T-helper 2 cell treated with Interferon-gamma antibody and Interleukin-4, amounts not matched to agents 5 μg/mL and 100 μg/mL, for 36 hours (primary cell): ENCODE results near the gene SBNO2.

Experiments
- DNase-seq: peaks from one replicate; pipeline ENCODE4 v3.0.0; 2021; ENCODE audit warnings: low spot score
- H3K27ac Mint-ChIP-seq: one replicate; pipeline ENCODE4 v1.8.0; 2021; ENCODE audit warnings: mild to moderate bottlenecking, mixed read lengths
- H3K27me3 Mint-ChIP-seq: one replicate; pipeline ENCODE4 v1.8.0; 2021; ENCODE audit warnings: low read depth, mixed read lengths
- H3K36me3 Mint-ChIP-seq: one replicate; pipeline ENCODE4 v1.8.0; 2021; ENCODE audit warnings: low read depth, mixed read lengths
- H3K4me1 Mint-ChIP-seq: one replicate; pipeline ENCODE4 v1.8.0; 2021; ENCODE audit warnings: low read depth, mixed read lengths
- H3K4me3 Mint-ChIP-seq: one replicate; pipeline ENCODE4 v1.8.0; 2022; ENCODE audit warnings: mild to moderate bottlenecking, moderate library complexity, mixed read lengths
- H3K9me3 Mint-ChIP-seq: one replicate; pipeline ENCODE4 v1.8.0; 2021; ENCODE audit warnings: mixed read lengths

The SBNO2 gene

DNA sequence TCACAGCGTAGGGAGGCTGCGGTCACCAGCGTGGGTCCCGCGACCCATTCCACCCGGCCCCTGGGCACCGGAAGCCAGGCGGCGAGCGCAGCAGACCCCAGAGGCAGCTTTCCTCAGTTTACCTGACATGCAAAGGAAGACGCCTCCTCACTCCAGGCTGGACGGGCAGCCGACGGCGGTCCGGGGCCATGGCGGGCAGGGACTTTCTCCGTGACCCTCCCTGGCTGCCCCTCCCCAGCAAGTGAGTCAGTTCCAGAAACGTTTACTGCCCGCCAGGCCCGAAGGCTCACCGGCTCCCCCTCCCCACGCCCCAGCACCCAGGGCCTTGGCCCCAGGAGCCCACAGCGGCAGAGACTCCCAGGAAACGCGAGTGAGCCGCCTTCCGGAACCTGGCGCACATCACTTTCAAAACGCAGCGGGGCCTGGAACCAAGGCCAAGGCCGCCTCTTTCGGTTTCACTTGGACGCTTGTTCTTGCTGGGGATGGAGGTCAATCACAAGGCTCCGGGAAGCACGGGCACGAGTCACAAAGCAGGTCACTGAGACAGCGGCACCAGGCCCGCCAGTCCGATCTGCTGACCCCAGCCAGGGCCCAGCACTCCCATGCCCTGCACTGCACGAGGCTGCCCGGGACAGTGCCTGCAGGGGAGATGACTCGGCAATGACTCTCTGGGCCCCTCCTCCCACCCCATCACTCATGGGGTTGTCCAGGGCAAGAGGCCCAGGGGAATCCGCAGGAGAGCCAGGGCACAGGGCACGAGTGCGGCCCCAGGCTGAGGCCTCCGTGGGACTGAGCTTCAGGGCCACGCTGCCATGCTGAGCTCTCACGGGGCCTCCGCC, 5.3 kb downstream of the SBNO2 start:
- Mint-ChIP-seq H3K4me1 (peaks cover 8% of the 10 kb centered on the region), H3K27me3 (no peaks in the 10 kb centered on the region), H3K9me3 (no peaks in the 10 kb centered on the region), H3K27ac (no peak overlapping the region), H3K4me3 (no peak overlapping the region), H3K36me3 (peaks cover 2% of the 10 kb centered on the region)
- DNase-seq: no peak

DNA sequence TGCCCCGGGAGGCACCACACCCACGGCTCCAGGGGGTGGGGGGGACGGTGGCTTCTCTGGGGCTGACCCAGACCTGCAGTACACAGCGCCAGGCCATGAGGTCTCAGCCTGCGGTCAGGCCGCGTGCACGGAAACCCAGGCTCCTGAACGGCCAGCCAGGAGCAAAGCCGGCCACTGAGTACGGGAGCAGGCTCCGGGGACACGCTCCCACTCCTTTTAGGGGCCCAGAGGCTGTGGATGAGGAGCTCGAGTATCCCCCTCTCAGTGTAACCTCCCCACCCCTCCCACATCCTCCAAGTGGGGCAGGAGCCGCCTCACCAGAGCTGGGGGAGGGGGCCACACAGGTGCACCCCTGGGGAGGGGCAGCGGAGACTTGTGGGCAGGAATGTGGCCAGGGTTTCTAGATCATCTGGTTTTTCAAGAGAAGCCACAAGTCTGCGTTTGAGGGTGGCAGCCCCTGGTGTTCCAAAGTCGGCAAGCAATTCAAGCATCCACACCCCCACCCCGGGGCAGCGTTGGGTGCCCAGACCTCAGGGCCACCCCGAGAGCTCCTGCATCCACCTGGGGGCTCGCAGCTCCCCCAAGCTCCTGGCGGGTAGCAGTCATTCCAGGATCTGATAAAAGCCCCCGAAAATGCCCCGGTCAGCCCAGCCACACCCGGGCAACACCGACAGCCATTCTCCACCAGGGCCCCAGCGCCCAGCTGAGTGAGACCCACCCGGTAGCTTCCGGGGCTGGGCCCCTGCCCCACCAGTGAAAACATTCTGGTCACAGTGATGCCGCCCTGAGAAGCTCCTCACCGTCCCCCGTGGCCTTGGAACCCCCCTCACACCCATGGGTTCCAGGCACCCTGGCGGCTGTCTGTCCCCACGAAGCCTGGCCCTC, 6.1 kb downstream of the SBNO2 start:
- H3K27ac Mint-ChIP-seq: no peak overlapping the region

DNA sequence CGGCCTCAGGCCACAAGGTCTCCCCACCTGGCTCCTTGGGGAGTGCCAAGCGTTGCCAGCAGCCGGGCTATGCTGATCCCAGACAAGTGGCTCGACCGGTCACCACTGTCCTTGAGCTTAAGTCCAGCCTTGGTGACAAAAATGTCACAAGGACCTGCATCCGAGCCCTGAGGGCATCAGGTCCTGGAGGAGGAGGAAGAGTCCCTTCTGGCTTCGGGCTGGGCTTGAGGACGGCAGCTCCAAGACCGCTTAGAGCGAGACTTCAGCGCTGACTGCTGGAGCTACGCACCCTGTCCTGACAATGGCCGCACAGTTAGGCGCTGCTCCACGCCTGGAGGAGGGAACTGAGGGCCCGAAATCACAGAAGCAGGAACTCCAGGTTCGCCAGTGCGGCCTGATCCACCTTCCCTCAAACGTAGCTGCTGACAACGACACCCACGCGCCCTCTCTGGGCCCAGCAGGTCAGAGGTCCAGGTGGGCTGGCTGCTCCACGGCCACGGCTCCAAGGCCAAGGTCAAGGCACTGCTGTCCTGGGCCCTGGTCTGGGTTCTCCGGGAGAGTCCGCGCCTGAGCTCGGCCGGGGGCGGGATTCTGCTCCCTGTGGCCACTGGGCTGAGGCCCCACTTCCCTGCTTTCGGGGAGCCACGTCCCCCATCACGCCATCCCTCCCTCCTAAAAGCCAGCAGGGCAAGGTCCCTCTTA, 7.0 kb downstream of the SBNO2 start:
- Mint-ChIP-seq H3K36me3 (peaks cover 2% of the 10 kb centered on the region), H3K4me1 (peaks cover 6% of the 10 kb centered on the region), H3K4me3 (no peak overlapping the region), H3K9me3 (no peaks in the 10 kb centered on the region), H3K27ac (no peak overlapping the region), H3K27me3 (no peaks in the 10 kb centered on the region)
- DNase-seq: no peak

More for the DNA sequence above, 6.1 kb downstream of the SBNO2 start:
- Mint-ChIP-seq H3K36me3 (peaks cover 2% of the 10 kb centered on the region), H3K4me3 (no peak overlapping the region), H3K9me3 (no peaks in the 10 kb centered on the region), H3K27me3 (no peaks in the 10 kb centered on the region), H3K4me1 (peaks cover 8% of the 10 kb centered on the region)
- no peak for DNase-seq

DNA sequence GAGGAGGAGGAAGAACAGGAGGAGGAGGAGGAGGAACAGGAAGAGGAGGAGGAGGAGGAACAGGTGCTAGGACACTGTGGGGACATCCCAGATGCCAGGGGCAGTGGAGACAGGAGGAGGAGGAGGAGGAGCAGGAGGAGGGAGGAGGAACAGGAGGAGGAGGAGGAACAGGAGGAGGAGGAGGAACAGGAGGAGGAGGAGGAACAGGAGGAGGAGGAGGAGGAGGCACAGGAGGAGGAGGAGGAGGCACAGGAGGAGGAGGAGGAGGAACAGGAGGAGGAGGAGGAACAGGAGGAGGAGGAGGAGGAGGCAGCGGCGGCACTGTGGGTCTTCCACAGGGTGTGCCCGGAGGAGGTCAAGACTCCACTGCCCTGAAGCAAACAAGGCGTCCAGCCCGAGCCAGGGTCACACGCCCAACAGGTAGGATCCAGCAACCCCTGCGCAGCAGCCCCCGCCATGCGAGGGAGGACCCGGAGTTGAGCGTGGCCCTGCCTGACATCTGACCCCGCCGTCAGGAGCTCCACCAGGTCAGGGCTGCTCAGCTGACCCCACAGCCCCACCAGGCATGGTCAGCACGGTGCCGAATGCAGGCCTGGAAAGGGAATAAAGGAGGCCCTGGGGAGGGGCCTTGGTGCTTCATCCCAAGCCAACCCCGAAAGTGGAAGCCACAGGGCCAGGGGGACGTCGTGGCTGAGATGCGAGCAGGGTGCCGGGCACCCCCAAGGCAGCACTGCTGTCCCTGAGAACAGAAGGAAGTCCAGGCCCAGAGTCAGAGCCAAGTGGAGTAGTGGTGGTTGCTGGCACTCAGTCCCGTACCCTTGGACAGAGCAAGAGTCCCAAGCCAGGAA, 9.2 kb downstream of the SBNO2 start:
- H3K4me1 Mint-ChIP-seq: no peaks in the 10 kb centered on the region
- no peak overlapping the region for H3K4me3 Mint-ChIP-seq
- no peaks in the 10 kb centered on the region for H3K9me3 Mint-ChIP-seq
- H3K36me3 Mint-ChIP-seq: no peaks in the 10 kb centered on the region
- H3K27me3 Mint-ChIP-seq: no peaks in the 10 kb centered on the region
- DNase-seq: no peak
- no peak overlapping the region for H3K27ac Mint-ChIP-seq

DNA sequence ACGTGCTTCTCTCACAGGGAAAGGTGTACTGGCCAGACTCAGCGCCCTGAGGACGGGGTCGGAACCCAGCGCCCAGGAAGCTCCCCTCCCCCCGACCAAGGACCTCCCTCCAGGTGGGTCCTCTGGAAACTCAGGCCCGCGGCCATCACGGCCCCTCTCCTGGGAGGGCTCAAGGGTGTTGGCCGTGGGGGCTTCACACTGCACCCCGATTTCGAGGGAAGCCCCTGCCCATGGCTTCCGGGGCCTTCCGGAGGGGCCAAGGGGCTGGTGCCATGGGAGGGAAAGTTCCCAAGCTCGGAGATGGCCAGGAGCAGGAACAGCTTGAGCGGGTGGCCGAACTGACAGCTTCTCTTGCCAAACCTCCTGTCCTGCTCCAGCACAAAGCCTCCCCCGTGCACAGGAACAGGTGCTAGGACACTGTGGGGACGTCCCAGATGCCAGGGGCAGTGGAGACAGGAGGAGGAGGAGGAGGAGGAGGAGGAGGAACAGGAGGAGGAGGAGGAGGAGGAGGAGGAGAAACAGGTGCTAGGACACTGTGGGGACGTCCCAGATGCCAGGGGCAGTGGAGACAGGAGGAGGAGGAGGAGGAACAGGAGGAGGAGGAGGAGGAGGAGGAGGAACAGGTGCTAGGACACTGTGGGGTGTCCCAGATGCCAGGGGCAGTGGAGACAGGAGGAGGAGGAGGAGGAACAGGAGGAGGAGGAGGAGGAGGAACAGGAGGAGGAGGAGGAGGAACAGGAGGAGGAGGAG, 10.0 kb downstream of the SBNO2 start:
- DNase-seq: no peak

DNA sequence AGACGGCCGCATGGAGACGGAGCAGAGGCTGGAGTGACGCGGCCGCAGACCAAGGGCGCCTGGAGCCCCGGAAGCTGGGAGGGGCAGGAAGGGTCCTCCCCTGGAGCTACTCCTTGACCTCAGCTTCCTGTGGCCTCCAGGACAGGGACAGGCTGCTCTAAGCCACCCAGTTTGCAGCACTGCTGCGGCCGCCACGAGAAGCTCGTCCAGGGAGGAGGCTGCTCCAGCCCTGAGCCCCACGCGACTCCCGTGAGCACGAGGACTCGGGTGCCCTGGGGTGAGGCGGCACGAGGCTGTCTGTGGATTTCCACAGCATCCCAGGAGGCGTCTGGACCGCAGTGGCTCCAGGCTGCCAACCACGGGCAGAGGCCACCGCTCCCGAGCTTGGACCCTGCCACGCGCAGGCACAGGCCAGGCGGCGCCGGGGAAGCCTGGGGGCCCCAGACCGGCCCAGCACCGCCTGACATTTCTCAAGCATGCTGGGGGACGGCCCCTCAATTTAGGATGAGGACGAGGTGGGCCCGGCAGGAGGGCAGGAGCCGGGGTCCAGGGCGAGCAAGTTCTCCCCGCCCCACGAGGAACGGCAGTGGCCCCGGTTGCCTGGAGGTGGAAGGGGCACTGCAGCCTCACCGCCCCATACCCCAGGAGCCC, 10.7 kb downstream of the SBNO2 start:
- Mint-ChIP-seq H3K27me3 (no peaks in the 10 kb centered on the region), H3K36me3 (no peaks in the 10 kb centered on the region), H3K27ac (no peak overlapping the region), H3K4me3 (no peak overlapping the region), H3K9me3 (no peaks in the 10 kb centered on the region), H3K4me1 (no peaks in the 10 kb centered on the region)
- no peak for DNase-seq

More for the DNA sequence above, 10.0 kb downstream of the SBNO2 start:
- no peaks in the 10 kb centered on the region for H3K4me1 Mint-ChIP-seq
- no peaks in the 10 kb centered on the region for H3K36me3 Mint-ChIP-seq
- no peaks in the 10 kb centered on the region for H3K9me3 Mint-ChIP-seq
- H3K4me3 Mint-ChIP-seq: no peak overlapping the region
- H3K27me3 Mint-ChIP-seq: no peaks in the 10 kb centered on the region
- no peak overlapping the region for H3K27ac Mint-ChIP-seq

DNA sequence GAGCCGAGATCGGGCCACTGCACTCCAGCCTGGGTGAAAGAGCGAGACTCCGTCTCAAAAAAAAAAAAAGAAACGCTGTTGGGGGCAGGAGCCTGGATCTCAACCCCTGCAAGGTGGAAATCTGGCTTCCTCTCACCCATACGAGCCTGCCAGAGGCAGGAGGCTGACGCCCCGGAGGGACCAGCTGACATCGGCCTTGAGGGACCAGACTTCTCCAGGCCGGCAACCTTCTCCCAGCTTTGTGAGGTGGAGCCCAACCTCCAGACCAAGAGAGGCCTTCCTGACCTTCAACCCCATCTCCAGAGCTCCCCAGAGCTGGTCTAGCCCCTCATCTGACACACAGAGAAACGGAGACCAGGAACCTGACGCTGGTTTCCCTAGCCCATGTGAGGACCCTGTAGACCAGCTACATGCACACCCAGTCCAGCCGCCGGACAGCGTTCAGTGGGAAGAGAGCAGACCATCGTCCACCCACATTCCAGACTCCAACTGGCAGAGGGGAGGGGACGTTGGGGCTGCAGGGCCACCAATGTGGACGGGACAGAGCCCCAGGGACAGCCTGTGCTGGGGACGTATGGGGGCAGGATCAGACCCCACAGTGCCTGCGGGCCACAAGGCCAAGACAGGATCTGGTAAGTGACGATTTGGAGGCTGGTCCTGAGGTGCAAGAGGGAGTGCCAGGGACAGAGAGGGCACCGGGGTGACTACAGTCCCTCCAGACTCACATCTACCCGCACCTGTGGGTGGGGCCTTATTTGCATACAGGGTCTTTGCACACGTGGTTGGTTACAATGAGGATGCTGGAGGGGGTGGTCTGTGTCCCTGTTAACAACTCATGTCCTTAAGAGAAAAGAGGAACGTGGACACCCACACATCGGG, 11.4 kb downstream of the SBNO2 start:
- Mint-ChIP-seq H3K27ac (no peak overlapping the region), H3K27me3 (no peaks in the 10 kb centered on the region)

DNA sequence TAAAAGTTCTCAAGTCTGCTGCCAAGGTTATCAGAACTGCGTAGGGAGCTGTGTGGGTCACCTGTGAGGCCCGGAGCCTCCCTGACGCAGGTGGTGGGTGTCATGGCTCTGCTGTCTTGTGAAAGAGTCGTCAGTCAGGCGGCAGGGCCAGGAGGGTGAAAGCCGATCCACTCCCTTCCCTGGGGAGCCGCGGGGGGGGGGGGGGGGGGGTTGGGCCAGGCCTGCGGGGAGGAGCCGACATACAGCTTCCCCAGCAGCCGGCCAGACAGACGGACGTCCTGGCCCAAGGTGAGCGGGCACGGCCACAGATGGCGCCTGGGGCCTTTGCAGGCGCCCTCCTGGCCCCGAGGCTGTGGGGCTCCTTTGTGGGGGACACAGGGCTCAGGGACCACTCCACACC, 12.4 kb downstream of the SBNO2 start:
- Mint-ChIP-seq H3K27me3 (no peaks in the 10 kb centered on the region), H3K4me3 (no peak overlapping the region), H3K9me3 (no peaks in the 10 kb centered on the region), H3K27ac (no peak overlapping the region), H3K4me1 (no peaks in the 10 kb centered on the region), H3K36me3 (no peaks in the 10 kb centered on the region)
- DNase-seq: no peak

More for the DNA sequence above, 11.4 kb downstream of the SBNO2 start:
- no peak for DNase-seq
- Mint-ChIP-seq H3K4me3 (no peak overlapping the region), H3K4me1 (no peaks in the 10 kb centered on the region), H3K9me3 (no peaks in the 10 kb centered on the region), H3K36me3 (no peaks in the 10 kb centered on the region)

DNA sequence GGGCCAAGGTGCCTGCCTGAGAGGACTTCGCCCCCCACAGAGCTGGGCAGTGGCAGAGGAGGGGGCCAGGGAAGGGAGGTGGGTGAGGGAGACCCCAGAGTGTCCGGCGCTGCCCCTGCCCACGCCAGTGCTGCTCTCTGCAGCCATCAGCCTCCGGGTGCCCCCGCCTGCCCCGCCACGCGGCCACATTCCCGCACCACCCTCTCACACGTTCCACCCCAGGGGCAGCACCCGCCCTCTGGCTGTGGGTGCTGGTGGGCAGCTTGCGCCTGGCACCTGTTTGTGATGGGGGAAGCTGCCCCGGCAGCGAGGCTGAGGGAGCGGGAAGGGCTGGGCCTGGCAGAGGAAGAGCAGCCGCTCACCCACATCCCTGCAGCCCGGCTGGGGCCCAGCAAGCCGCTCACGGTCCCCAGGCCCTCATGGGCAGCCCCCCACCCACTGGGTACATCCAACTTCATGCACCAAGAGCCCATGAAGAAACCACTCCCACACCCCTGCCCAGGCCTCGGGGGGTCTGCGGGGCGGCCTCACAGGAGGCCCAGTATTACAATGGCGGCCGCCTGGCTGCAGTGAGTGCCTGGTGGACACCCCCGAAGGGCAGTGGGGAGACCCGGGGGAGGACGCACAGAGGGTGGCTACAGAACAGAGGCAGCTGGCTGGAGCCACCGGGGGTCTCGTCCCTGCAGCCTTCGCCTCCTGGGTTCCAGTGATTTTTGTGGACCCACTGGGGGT, 14.0 kb downstream of the SBNO2 start:
- H3K4me3 Mint-ChIP-seq: no peak overlapping the region
- H3K36me3 Mint-ChIP-seq: no peaks in the 10 kb centered on the region
- H3K27me3 Mint-ChIP-seq: no peaks in the 10 kb centered on the region
- no peaks in the 10 kb centered on the region for H3K4me1 Mint-ChIP-seq
- DNase-seq: no peak
- no peaks in the 10 kb centered on the region for H3K9me3 Mint-ChIP-seq
- H3K27ac Mint-ChIP-seq: no peak overlapping the region

DNA sequence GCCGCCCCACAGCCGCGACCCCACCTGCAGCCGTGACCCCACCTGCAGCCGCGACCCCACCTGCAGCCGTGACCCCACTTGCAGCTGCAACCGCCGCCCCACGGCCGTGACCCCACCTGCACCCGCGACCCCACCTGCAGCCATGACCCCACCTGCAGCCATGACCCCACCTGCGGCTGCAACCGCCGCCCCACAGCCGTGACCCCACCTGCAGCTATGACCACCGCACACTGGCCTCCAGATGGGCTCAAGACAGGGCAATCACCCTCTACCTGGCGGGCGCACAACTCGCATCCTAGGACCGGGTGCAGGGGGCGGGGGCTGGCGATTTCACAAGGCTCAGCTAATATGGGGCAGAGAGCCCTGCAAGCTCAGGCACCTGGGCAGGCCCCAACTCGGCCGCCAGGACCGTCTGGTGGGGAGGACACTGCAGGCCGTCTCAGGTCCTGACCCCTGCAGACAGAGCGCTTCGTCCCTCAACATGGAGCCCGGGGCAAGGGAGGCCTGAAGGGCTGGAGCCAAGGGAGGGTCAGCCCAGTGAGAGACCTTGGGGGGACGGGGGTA, 15.1 kb downstream of the SBNO2 start:
- no peaks in the 10 kb centered on the region for H3K27me3 Mint-ChIP-seq
- H3K9me3 Mint-ChIP-seq: no peaks in the 10 kb centered on the region
- H3K4me3 Mint-ChIP-seq: no peak overlapping the region
- DNase-seq: no peak
- no peaks in the 10 kb centered on the region for H3K36me3 Mint-ChIP-seq
- H3K27ac Mint-ChIP-seq: no peak overlapping the region
- no peaks in the 10 kb centered on the region for H3K4me1 Mint-ChIP-seq
